ENCODE results near the gene PSD2. TPM values are rescaled to one million over a fixed set of nuclear protein-coding genes. Genes with fewer than 3 reads are reported as not detected.

PSD2 gene
- total RNA-seq = under 1 TPM in 2 of 4 donors, not detected in 2; 0.04 to 0.37 TPM
- under 1 TPM; 0.01 to 0.04 (median 0.03) TPM for polyA plus RNA-seq
- long read RNA-seq, donor 1, full-length matches to known transcripts = 1 of 1 reads
- long read RNA-seq, donor 1, partial matches to known transcripts = 0 of 1 reads
- long read RNA-seq, donor 1, other reads (novel, unspliced or antisense) = 0 of 1 reads
- long read RNA-seq, donor 2 = 0 reads

DNA sequence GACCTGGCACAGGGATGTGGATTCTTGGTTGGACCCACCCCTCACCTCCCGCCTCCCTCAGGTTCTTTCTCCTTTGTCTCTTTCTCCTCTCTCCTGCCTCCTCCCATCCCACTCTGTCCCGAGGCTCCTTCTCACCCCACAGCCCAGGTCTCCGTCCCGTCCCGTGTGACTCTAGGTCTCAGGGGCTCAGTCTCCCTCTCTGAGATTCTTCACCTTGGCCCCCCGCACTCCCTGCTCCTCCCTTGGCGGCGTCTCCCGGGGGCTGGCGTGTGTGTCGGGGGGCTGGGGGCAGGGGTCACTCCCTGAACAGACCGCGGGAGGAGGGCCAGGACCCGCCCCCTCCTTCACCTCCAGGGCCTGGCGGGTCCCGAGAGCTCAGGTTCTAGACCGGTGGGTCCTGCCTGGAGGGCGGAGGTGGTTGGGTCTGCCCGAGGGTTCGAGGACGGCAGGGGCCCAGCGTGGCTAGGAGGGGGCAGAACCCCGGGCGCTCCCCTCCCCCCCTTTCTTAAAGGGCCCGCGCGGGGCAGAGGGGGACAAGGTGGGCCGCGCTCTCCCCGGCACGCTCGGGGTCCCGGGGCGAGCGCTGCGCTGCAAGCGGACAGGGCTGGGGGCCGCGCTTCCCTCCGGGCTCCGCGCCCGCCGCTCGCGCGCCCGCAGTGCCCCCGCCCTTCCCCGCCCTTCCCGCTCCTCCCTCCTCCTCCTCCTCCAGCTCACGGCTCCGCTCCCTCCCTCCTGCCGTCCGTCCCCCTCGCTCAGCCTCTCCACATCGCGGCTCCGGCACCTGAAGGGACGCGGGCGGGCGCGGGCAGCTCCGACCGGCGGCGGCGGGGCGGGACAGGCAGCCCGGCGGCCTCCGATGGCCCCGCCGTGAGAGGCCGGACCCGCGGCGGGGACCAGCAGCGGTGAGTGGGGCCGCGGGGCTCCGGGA lies at the start of gene PSD2:
TSS of gene PSD2 (plus strand) at position 735 of the 928 bp plus-strand sequence. CDS start 13,633 bp downstream, outside the sequence.
- TF ChIP-seq, protein P1, sequence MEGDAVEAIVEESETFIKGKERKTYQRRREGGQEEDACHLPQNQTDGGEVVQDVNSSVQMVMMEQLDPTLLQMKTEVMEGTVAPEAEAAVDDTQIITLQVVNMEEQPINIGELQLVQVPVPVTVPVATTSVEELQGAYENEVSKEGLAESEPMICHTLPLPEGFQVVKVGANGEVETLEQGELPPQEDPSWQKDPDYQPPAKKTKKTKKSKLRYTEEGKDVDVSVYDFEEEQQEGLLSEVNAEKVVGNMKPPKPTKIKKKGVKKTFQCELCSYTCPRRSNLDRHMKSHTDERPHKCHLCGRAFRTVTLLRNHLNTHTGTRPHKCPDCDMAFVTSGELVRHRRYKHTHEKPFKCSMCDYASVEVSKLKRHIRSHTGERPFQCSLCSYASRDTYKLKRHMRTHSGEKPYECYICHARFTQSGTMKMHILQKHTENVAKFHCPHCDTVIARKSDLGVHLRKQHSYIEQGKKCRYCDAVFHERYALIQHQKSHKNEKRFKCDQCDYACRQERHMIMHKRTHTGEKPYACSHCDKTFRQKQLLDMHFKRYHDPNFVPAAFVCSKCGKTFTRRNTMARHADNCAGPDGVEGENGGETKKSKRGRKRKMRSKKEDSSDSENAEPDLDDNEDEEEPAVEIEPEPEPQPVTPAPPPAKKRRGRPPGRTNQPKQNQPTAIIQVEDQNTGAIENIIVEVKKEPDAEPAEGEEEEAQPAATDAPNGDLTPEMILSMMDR (IDR thresholded peaks at IDR 0.05) = no peak
- Histone ChIP-seq H3K27ac (no peak within 1 kb of the TSS), H3K4me1 (peaks cover 10% of the 10 kb centered on the region), H3K9me3 (no peaks in the 10 kb centered on the region), H3K27me3 (ENCODE audit: insufficient read depth in 3 of 3, low read length in 2 of 3) (peaks cover 0 to 33% (median 17%) of the 10 kb centered on the region in 3 donors), H3K36me3 (ENCODE audit: insufficient read depth in 1 of 2, low read depth in 1 of 2) (no peaks in the 10 kb centered on the region), H3K4me3 (peak within 1 kb of the TSS; percentile 68)
- DNase-seq (peak in 1 of 2 donors; percentile 60), ATAC-seq (peak; percentile 40 to 66 (median 54))
- WGBS, 3 donors = 5 to 10% (median 9%) methylated on average over 40 to 83 of the region's 83 CpGs
- intact Hi-C loops (cut with DNase I) = no loop called here

DNA sequence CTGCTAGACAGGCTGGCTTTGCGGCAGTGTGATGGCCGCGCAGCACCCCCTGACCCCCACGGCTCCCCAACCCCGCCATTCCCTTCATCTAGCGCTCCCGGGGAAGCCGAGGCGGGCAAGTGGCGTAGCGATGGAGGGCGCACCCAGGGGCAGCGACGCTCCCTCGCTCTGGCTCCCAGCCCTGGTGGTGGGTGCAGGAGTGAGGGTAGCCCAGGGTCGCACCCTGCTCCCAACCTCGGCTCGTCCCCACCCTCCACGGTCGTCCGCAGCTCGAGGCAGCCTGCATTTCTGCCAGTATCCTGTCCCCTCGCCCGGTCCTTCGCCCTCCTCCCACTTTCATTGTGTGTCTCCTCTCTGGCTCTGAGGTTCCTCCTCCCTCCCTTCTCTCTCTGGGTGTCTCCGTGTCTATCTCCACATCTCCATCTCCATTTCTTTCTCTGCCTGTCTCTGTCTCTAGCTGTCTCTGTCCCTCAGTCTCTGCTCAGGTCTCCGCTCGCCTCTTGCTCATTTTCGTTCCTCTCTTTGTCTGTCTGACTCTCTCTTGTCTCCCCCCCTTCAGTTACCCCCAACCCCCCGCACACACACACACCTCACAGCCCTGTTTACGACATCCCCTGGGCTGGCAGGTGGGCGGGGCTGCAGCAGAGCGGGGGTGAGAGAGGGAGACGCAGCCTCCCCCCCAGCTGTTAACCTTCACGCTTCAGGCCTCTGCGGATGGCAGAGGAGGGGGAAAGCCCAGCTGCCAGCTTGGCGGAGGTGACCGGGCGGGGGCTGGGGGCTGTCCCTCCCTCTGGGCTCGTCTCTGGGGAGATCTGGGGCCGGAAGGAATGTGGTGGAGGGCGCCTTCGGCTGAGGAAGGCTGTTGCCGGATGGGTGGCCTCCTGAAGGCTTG lies 48.7 kb upstream of the PSD2 start:
- Histone ChIP-seq H3K4me3 (peak overlapping the region; percentile 69), H3K4me1 (peaks cover 27% of the 10 kb centered on the region), H3K9me3 (no peaks in the 10 kb centered on the region), H3K36me3 (ENCODE audit: insufficient read depth in 1 of 2, low read depth in 1 of 2) (no peaks in the 10 kb centered on the region), H3K27me3 (ENCODE audit: insufficient read depth in 3 of 3, low read length in 2 of 3) (peaks cover 0 to 21% (median 11%) of the 10 kb centered on the region in 3 donors), H3K27ac (no peak overlapping the region)
- TF ChIP-seq, protein P1 (IDR thresholded peaks at IDR 0.05) = no peak
- DNase-seq = peak in 1 of 2 donors; percentile 45
- 2 to 3% (median 2%) methylated on average over 30 to 44 of the region's 44 CpGs for WGBS, 3 donors
- peak; percentile 13 to 25 (median 18) for ATAC-seq
- intact Hi-C loops (cut with DNase I) = loop anchor here in 1 of 2 donors (5.0 kb wide), 1 partner anchor 35 kb away; no protein-coding TSS in a partner anchor

DNA sequence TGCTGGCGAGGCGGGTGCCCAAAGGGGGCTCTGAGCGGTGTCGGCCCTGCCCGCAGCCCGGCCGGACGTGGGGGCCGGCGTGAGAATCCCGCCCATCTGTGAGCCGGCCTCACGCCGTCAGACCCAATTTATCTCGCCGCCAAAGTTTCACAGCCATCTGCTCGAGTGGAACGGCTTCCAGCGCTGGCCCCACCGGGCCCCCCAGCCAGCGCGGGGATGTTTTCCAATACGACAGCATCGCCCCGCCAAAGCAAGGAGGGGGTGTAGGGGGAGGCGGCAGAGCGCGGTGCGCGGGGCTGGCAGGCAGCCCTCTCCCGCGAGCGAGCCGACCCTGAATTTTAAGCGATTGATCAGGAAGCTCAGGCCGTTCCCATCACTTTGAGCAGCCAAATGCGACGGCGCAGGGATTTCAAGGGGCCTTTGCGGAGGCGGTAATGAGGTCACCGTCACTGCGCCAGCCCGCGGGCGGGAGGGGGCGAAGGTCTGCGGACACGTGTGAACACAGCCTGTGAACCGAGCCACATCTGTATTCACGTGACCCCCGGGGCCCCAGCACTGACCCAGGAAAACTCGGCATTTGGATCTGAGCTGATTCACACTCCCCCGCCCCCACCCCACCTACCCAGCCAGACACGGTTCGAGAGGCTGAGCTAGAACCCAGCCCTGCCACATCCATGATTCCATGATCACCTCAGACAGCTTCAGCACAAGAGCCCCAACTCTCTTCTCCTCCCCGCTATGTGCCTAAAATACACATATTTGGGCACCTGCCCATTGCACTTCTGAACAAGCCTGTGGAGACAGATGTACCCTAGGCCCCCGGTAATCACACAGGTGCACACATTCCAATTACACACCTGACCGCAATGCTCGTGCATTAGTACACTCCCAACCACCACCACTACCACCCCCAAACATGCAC lies 47.8 kb upstream of the PSD2 start:
- H3K27me3 ChIP-seq (ENCODE audit: insufficient read depth in 3 of 3, low read length in 2 of 3) = peaks cover 0 to 23% (median 11%) of the 10 kb centered on the region in 3 donors
- TF ChIP-seq, protein P1 (IDR thresholded peaks at IDR 0.05) = no peak
- 3 to 5% (median 4%) methylated on average over 56 to 60 of the region's 60 CpGs for WGBS, 3 donors
- DNase-seq (peak in 1 of 2 donors; percentile 60), ATAC-seq (peak in 3 of 4 donors; percentile 3 to 10 (median 8))
- H3K4me1 ChIP-seq = peaks cover 27% of the 10 kb centered on the region
- H3K27ac ChIP-seq = no peak overlapping the region
- H3K4me3 ChIP-seq = peak overlapping the region; percentile 69
- intact Hi-C loops (cut with DNase I) = loop anchor here in 1 of 2 donors (5.0 kb wide), 1 partner anchor 36 kb away; no protein-coding TSS in a partner anchor
- H3K9me3 ChIP-seq = no peaks in the 10 kb centered on the region
- no peaks in the 10 kb centered on the region for H3K36me3 ChIP-seq (ENCODE audit: insufficient read depth in 1 of 2, low read depth in 1 of 2)

All from psoas muscle (tissue), 8 donors.